ENCODE data around the gene GUCY1A2. TPM values are rescaled to one million over a fixed set of nuclear protein-coding genes. Genes with fewer than 3 reads are reported as not detected.

GUCY1A2 gene
- total RNA-seq, 1 donor from 2014 or later: 1.4 TPM

DNA sequence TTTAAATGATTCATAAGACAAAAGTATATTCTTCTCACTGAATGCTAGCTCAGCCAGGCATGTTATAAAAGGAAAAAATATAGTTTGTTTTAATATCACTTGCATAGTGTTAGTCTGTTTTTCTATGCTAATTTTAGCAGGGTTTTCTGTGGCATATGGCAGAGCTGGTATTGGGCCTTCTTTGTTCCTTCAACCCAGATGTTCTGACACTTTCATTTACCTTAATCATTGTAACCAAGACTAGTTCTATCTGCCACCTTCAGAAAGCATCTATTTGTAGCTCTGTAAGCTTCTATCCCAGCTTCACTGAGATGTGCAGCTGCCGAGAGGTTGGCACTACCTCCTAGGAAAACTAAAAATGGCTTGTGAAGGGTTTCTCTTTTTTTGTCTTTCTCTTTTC lies 338.7 kb downstream of the GUCY1A2 start:
- DNase-seq (ENCODE audit: extremely low read depth, low read depth, low spot score): no peak

DNA sequence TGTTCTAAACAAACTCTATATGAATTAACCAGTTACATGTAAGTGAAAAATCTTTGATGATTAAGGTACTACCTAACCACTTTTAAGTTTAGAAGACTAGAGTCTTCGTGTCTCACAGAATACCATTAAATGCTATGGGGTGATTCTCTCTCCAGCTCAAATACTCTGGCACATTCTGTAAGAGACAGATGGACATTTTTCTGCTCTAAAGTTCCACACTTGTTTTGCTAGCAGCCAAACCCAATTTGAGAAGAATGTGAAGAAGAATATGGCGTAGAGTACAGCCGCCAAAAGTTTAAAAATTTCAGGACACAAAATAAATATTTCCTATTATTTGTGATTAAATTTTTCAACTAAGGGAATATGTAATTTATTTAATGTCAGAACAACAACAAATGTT lies 339.1 kb downstream of the GUCY1A2 start:
- no peak for DNase-seq (ENCODE audit: extremely low read depth, low read depth, low spot score)

DNA sequence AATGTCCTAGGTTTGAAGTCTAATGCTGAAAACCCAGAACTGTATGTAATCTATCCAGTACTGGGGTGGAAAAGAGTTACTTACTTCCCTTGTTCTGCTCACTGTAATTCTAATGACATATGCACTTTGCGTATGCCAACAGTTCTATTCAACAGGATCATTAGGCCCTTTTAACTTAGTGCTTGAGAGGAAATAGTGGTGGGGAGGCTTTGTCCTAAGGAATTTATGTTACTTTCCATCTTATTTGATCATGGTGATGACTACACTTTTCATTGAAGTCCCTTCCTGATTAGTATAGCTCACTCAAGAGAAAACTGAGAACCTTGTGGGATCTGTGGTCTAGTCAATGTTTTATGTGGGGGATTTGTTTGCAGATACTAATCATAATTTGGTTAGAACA lies 348.2 kb downstream of the GUCY1A2 start:
- no peak for DNase-seq (ENCODE audit: extremely low read depth, low read depth, low spot score)

DNA sequence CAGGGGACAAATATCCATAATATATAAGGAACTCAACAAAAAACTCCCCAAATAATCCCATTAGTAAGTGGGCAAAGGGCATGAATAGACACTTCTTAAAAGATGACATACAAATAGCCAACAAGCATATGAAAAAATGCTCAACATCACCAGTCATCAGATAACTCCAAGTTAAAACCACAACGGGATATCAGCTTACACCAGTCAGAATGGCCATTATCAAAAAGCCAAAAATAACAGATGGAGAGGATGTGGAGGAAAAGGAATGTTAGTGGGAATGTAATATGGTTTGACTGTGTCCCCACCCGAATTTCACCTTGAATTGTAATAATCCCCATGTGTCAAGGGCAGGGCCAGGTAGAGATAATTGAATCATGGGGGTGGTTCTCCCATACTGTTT lies 350.1 kb downstream of the GUCY1A2 start:
- DNase-seq (ENCODE audit: extremely low read depth, low read depth, low spot score): no peak

DNA sequence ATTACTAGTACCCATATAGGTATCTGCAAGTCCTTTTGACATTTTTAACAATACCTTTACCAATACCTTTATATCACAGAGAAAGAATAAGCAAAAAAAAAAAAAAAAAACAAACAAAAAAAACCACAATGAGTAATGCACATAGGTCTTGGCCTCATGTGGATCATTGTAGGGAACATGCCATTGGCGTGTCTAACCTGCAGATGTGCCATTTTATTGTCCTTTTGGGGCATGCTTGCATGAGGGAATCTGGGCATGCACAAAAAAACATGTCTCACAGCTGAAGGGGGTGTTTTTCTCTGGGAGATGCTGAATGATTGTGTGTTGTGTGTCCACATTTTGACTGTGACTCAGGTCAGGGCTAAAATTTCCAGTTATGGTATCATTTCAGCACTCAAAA lies 361.6 kb downstream of the GUCY1A2 start:
- DNase-seq (ENCODE audit: extremely low read depth, low read depth, low spot score): no peak

DNA sequence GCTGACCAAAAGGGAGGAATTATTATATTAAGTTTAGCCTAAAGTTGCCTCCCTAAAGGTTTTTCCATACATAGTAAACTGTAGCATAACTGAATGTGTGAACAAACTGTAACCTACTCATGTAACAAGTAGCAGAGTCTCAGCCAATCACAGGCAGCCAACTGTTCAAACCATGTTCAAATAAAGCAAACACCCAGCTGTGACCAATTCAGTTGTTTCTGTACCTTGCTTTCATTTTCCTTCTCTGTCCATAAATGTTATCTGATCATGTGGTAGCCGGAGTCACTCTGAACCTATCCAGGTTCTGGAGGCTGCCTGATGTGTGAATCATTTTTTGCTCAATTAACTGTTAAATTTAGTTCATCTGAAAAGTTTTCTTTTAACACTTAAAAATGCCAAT lies 373.5 kb downstream of the GUCY1A2 start:
- DNase-seq (ENCODE audit: extremely low read depth, low read depth, low spot score): no peak

DNA sequence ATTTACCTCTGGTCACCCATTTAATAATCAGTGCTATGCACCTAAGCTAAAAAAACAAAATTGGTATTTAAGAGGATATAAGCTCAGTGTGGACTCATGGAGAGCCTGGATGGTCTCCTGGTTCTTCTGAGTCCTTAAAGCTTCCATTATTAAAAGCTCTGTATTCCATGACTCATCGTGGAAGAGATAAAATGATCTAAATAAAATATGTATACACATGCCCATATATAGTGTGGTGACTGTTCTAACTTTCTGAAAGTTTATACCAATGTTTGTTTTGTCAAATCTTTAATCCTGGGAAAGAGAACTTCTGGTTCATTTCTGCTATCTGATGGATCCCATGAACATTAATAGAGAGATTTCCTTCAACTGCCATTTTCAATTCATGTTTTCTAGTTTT lies 375.9 kb downstream of the GUCY1A2 start:
- no peak for DNase-seq (ENCODE audit: extremely low read depth, low read depth, low spot score)

DNA sequence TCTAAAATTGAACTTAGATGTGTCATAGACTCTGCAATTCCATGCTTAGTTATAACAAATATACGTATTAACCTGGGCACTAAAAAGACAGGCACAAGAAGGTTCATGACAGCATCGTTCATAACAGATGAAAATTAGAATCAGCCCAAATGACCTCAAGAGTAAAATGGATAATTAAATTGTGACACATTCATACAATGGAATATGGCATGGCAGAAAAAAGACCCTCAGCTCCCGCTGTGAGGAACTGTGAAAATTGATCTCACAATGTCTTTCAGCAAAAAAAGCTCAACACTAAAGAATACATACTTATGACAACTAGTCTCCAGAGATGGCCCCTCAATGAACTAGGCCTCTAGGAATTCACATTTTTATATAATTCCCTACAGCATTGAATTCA lies 386.0 kb downstream of the GUCY1A2 start:
- DNase-seq (ENCODE audit: extremely low read depth, low read depth, low spot score): no peak

DNA sequence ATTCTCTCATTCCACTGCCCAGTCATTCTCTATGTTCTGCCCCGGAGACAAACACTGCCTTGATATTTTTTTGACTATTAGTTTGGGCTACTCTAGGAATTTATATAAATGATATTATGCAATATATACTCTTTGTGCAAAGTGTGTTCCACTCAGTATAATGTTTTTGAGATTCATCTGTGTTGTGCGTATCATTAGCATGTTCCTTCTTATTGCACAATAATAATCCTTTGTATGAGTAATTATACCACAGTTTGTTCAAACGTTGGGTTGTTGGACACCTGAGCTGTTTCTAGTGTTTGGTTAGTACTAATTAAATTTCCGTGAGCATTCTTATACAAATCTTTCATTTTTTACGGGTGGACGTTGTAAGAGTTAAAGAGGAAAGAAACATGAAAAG lies 390.6 kb downstream of the GUCY1A2 start:
- no peak for DNase-seq (ENCODE audit: extremely low read depth, low read depth, low spot score)

DNA sequence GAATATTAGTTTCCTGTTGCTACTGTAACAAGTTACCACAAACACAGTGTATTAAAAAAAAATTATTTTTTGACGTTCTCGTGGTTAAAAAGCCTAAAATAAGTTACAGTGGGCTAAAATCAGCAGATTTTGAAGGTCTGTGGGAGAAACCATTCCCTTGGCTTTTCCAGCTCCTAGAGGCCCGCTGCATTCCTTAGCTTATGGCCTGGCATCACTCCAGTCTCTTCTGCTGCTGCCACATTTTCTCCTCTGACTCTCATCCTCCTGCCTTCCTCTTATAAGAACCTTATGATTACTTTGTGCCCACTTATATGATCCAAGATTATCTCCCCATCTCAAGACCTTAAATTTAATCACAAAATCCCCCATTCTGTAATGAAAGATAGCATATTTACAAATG lies 392.7 kb downstream of the GUCY1A2 start:
- DNase-seq (ENCODE audit: extremely low read depth, low read depth, low spot score): no peak

DNA sequence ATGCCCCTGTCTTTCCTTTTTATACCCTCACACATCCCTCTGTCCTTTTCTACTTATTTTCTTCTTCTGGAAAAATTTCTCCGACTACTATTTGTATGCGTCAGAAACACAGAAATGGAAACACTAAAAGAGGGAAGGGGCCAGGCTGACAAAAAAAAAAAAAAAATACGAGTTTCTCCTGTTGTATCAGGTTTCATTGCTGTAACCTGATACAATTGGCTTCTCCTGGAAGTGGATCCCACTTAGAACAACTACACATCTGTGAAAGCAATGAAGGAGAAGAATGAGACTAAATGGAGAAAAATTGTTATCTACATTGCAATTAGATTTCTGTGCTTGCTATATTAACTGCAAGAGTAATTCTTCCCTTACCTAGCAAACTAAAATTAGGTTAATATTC lies 393.9 kb downstream of the GUCY1A2 start:
- no peak for DNase-seq (ENCODE audit: extremely low read depth, low read depth, low spot score)
